Measurements from ENCODE around the gene POPDC3. TPM values are rescaled to one million over a fixed set of nuclear protein-coding genes. Genes with fewer than 3 reads are reported as not detected.
"Not testable (repeated sequence)": the region's sequence is repeated elsewhere in the genome, so short reads cannot be mapped to it uniquely, and the experiment has no call there.

The POPDC3 gene
- not detected for total RNA-seq

DNA sequence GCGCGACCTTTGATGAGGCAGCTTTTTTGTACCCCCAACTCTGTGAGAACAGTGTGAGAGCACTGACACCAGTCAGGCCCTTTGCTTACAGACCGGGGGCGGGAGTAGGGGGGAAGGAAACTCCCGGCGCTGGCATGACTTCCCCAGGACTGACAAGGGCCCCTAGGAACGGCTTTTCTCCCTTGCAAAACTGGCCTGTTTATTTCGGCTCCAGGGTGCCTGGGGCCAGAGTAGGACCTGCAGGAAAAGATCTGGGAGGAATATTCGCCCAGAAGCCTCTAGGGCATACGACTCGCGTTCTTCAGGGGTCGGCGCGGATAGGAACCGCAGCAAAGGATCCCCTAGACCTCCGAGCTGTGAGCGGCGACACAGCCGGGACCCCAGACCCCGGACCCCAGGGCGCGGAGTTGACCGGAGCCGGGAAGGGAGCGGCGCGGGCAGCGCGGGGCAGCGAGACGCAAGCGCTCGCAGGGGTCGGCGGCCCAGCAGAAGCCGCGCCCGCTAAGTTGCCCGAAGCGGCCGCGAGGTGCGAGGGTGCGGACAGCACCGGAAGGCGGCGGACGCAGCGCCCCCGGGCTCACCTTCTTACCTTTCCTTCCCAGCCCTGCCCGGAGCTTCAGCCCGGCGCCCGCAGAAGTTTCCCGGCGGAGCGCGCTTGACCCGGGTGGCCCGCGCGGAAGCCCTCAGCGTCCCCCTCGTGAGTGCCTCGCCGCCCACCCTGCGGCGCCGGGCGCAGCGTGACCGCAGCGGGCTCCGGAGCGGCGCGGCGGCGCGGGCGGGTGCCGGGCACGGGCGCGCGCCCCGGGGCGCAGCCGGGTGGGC, at the start of gene POPDC3:
TSS of gene POPDC3 (minus strand) at position 771 of the 822 bp plus-strand sequence. CDS start 18,105 bp downstream, outside the sequence.
- H3K4me3 ChIP-seq = peak within 1 kb of the TSS; percentile 51
- H3K9me3 ChIP-seq = no peaks in the 10 kb centered on the region
- TF ChIP-seq POLR2AphosphoS5 (IDR thresholded peaks at IDR 0.05) (no peak), CTCF (IDR thresholded peaks at IDR 0.05) (no peak), POLR2A (IDR thresholded peaks at IDR 0.05) (no peak), EP300 (IDR thresholded peaks at IDR 0.05) (no peak)
- no peak for DNase-seq (ENCODE audit: low spot score in 2 of 2)
- H3K27me3 ChIP-seq = peaks cover 51% of the 10 kb centered on the region
- H3K4me1 ChIP-seq = peaks cover 6% of the 10 kb centered on the region
- WGBS = 14% methylated on average over 39 of the region's 90 CpGs
- no peak within 1 kb of the TSS for H3K27ac ChIP-seq
- no peaks in the 10 kb centered on the region for H3K36me3 ChIP-seq

DNA sequence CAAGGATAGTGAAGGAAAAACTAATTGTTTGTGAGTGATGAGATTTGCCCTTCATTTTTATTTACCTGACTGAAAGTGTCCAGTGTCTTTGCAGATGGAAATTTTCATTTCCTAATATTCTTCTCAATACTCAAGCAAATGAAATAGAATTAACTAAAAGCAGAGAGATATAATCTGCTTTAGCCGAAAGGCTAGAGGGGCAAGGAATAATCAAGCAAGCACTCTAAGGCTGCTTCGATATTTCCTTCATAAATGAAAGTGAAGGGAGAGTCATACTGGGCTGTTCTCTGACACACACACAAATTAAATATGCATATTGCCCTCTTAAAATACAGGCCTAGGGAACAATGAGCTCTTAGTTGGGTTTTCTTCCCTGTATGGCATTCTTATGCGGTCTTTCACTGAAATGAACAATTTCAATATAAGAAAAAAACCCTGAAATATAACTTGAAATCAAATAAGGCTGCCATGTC, 47.5 kb upstream of the POPDC3 start:
- DNase-seq (ENCODE audit: low spot score in 2 of 2) = no peak
- TF ChIP-seq EP300 (IDR thresholded peaks at IDR 0.05) = no peak
- TF ChIP-seq POLR2A (IDR thresholded peaks at IDR 0.05) = no peak
- TF ChIP-seq CTCF (IDR thresholded peaks at IDR 0.05) = no peak
- no peak for TF ChIP-seq POLR2AphosphoS5 (IDR thresholded peaks at IDR 0.05)
- Histone ChIP-seq H3K27me3 (no peaks in the 10 kb centered on the region), H3K4me3 (no peak overlapping the region), H3K4me1 (no peaks in the 10 kb centered on the region), H3K36me3 (no peaks in the 10 kb centered on the region), H3K9me3 (no peaks in the 10 kb centered on the region), H3K27ac (no peak overlapping the region)
- WGBS = 77% methylated on average over 3 of the region's 3 CpGs

- WGBS = 45% methylated on average over 7 of the region's 7 CpGs
- no peaks in the 10 kb centered on the region for H3K4me1 ChIP-seq
- H3K9me3 ChIP-seq = no peaks in the 10 kb centered on the region
- no peaks in the 10 kb centered on the region for H3K27me3 ChIP-seq
- H3K36me3 ChIP-seq = no peaks in the 10 kb centered on the region
- H3K4me3 ChIP-seq = no peak overlapping the region
- no peak for DNase-seq (ENCODE audit: low spot score in 2 of 2)
- no peak for TF ChIP-seq POLR2A (IDR thresholded peaks at IDR 0.05)
- TF ChIP-seq POLR2AphosphoS5 (IDR thresholded peaks at IDR 0.05) = no peak
- TF ChIP-seq EP300 (IDR thresholded peaks at IDR 0.05) = no peak
- no peak for TF ChIP-seq CTCF (IDR thresholded peaks at IDR 0.05)
- H3K27ac ChIP-seq = no peak overlapping the region
Measured at GRCh38 chr6:105226598-105227294, 46.9 kb upstream of the POPDC3 start.

DNA sequence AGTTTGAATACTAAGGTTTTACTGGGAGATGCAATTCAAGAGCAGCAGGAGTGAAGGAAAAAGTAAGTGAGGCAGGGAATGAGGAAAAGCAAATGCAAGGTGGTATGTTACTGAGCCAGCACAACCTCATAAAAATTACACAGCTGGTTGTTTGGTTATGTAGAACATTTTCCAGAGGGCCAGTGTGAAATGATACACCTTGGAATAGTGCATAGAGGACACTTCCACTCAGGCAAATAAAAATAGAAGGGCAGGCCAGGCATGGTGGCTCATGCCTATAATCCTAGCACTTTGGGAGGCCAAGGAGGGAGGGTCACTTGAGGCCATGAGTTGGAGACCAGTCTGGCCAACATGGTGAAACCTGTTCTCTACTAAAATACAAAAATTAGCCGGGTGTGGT, 43.4 kb upstream of the POPDC3 start:
- Histone ChIP-seq H3K4me1 (no peaks in the 10 kb centered on the region), H3K4me3 (no peak overlapping the region), H3K36me3 (no peaks in the 10 kb centered on the region), H3K27ac (no peak overlapping the region), H3K27me3 (no peaks in the 10 kb centered on the region), H3K9me3 (no peaks in the 10 kb centered on the region)
- TF ChIP-seq CTCF (IDR thresholded peaks at IDR 0.05) (no peak), EP300 (IDR thresholded peaks at IDR 0.05) (no peak), POLR2AphosphoS5 (IDR thresholded peaks at IDR 0.05) (no peak), POLR2A (IDR thresholded peaks at IDR 0.05) (no peak)
- 100% methylated on average over 1 of the region's 1 CpG for WGBS
- DNase-seq (ENCODE audit: low spot score in 2 of 2) = no peak

DNA sequence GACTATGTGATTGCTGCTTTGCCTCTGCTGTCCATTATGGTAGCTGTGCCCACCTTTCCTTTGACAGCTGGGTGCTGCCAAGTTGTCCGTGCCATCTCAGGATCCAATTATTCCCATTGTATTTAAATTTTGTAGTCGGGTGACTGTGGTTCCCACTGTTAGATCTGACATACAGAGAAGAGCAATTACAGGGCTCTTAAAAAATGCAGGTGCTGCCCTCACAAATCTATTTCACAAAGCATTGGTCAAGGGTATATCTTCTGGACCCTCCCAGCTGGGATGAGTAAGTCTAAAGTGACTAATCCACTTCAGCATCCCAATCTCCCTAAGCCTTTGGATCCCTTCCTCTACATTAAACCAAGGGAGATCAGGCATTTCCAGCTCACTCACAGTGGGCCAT, 41.4 kb upstream of the POPDC3 start:
- H3K36me3 ChIP-seq; H3K27ac ChIP-seq; H3K27me3 ChIP-seq; H3K4me1 ChIP-seq; H3K9me3 ChIP-seq; H3K4me3 ChIP-seq; DNase-seq (ENCODE audit: low spot score in 2 of 2): not testable (repeated sequence)
- WGBS = 82% methylated on average over 2 of the region's 2 CpGs
